Measurements from ENCODE around the gene NECAB2. TPM values are rescaled to one million over a fixed set of nuclear protein-coding genes. Genes with fewer than 3 reads are reported as not detected.

The NECAB2 gene
- total and polyA plus RNA-seq, 2 of the 8 experiments (the other 6 are each of a cell fraction or from before 2014, with no cell fraction given): 3.6 to 4.2 TPM

GRCh38 chr16:84052071-84052622 lies 84.1 kb downstream of the NECAB2 start:
- Histone ChIP-seq H2AFZ (ENCODE audit: low read length) (no peak overlapping the region), H3K4ac (replicated peaks; ENCODE audit: insufficient read length, low read depth, low read length) (no peak overlapping the region), H3K27ac (ENCODE audit: low read depth, low read length) (no peak overlapping the region; the same call in 1 of the 2 replicates), H4K20me1 (replicated peaks in 1 of 2; ENCODE audit: control insufficient read depth in 1 of 2, insufficient read depth in 2 of 2, low read length in 2 of 2) (peaks cover 1 to 3% of the 10 kb centered on the region in 2 experiments), H3K23ac (ENCODE audit: insufficient read length) (no peak overlapping the region), H4K5ac (ENCODE audit: insufficient read length, low read depth, low read length) (no peak overlapping the region), H4K91ac (replicated peaks; ENCODE audit: insufficient read length, low read length) (no peak overlapping the region), H3K79me1 (ENCODE audit: low read depth, low read length) (peaks cover 2% of the 10 kb centered on the region; the same call in 1 of the 2 replicates), H3K9me3 (ENCODE audit: insufficient read depth in 2 of 2, low read depth in 1 of 2, low read length in 1 of 2) (no peaks in the 10 kb centered on the region), H3K23me2 (ENCODE audit: low read depth, low read length) (no peaks in the 10 kb centered on the region), H2BK5ac (ENCODE audit: low read depth, low read length) (no peak overlapping the region), H3K56ac (replicated peaks; ENCODE audit: insufficient read length, low read depth, low read length) (no peak overlapping the region), H3K14ac (ENCODE audit: insufficient read length) (no peak overlapping the region), H3K4me3 (ENCODE audit: extremely low read depth in 1 of 4, insufficient read depth in 2 of 4, low read depth in 3 of 4, low read length in 4 of 4) (no peak overlapping the region), H2BK15ac (ENCODE audit: low read length) (no peak overlapping the region), H4K8ac (ENCODE audit: extremely low read depth, insufficient read depth, low read length) (0 out of 2 replicates have a peak overlapping the region, but pooled peaks have one; percentile 31), H3K79me2 (ENCODE audit: control insufficient read depth in 1 of 2, insufficient read depth in 2 of 2, low read length in 2 of 2) (no peaks in the 10 kb centered on the region), H3K36me3 (ENCODE audit: control insufficient read depth in 2 of 4, insufficient read depth in 4 of 4, low read length in 3 of 4) (peaks cover 0 to 22% (median 8%) of the 10 kb centered on the region in 4 experiments; a peak in 6 of 8 replicates), H2BK12ac (ENCODE audit: low read depth, low read length) (no peak overlapping the region), H3K4me2 (ENCODE audit: insufficient read depth in 1 of 2, low read depth in 2 of 2, low read length in 2 of 2) (no peak overlapping the region), H2BK20ac (ENCODE audit: low read length) (no peak overlapping the region), H3K27me3 (replicated peaks in 1 of 4; ENCODE audit: control insufficient read depth in 3 of 4, extremely low read depth in 1 of 4, insufficient read depth in 3 of 4, low read length in 3 of 4) (no peaks in the 10 kb centered on the region), H3K18ac (ENCODE audit: extremely low read depth, low read length) (no peak overlapping the region), H3K9ac (replicated peaks in 1 of 4; ENCODE audit: extremely low read depth in 1 of 4, low read depth in 3 of 4, low read length in 3 of 4) (no peak overlapping the region), H3K4me1 (replicated peaks in 1 of 4; ENCODE audit: control insufficient read depth in 3 of 4, insufficient read depth in 4 of 4, low read length in 3 of 4) (no peaks in the 10 kb centered on the region), H2BK120ac (replicated peaks; ENCODE audit: low read depth, low read length) (no peak overlapping the region), H2AK5ac (ENCODE audit: low read depth, low read length) (no peak overlapping the region)
- no peak for FAIRE-seq
- DNase-seq (ENCODE audit: low read depth in 1 of 2, low spot score in 2 of 2): no peak
- ChIA-PET POLR2A (ENCODE audit: partially characterized antibody) (interaction anchor here (1.1 kb wide), 1 partner anchor 9 kb away, joined by 3 read pairs; no protein-coding TSS in a partner anchor), CTCF (ENCODE audit: partially characterized antibody) (interaction anchor here (1.0 to 21.4 kb wide), 7 partner anchors 9 to 430 kb away, joined by 3 to 366 read pairs (median 8); partner anchors contain the start of gene OSGIN1)
- WGBS, 2 experiments (ENCODE audit: extremely low coverage in 1 of 2, insufficient coverage in 1 of 2, insufficient read length in 1 of 2, insufficient replicate concordance in 2 of 2, low coverage in 1 of 2, low lambda C conversion rate in 2 of 2, missing lambda C conversion rate in 1 of 2): 91% methylated on average over 26 of the region's 27 CpGs; no CpG with 5 or more reads in 1 of the 2 experiments
- TF ChIP-seq CTBP2 (IDR thresholded peaks at IDR 0.05; ENCODE audit: borderline replicate concordance, insufficient read depth, insufficient read length, low read length) (no peak), HDAC2 (IDR thresholded peaks at IDR 0.05; ENCODE audit: borderline replicate concordance in 1 of 2, low read depth in 2 of 2, low read length in 2 of 2) (no peak), KDM1A (IDR thresholded peaks at IDR 0.05; ENCODE audit: borderline replicate concordance, low read length) (no peak), KDM5A (IDR thresholded peaks at IDR 0.05; ENCODE audit: low read length) (no peak), SAP30 (IDR thresholded peaks at IDR 0.05; ENCODE audit: insufficient read depth, insufficient replicate concordance, low read length) (no peak), SP2 (IDR thresholded peaks at IDR 0.05; ENCODE audit: low read length) (no peak), SP1 (IDR thresholded peaks at IDR 0.05; ENCODE audit: low read depth, low read length) (no peak)
- TF ChIP-seq, protein P1, sequence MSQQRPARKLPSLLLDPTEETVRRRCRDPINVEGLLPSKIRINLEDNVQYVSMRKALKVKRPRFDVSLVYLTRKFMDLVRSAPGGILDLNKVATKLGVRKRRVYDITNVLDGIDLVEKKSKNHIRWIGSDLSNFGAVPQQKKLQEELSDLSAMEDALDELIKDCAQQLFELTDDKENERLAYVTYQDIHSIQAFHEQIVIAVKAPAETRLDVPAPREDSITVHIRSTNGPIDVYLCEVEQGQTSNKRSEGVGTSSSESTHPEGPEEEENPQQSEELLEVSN (IDR thresholded peaks at IDR 0.05): no peak
